ENCODE data around the gene TMIGD3.

GRCh38 chr1:111503585-111504060, at the start of gene TMIGD3, which contains the start of gene ADORA3:
- TF ChIP-seq CTCF (conservative IDR thresholded peaks at IDR 0.05) (no peak), ZFX (IDR thresholded peaks at IDR 0.05) (no peak)
